ENCODE data around the gene CDH23.
A peak's percentile ranks its signal among the peaks of the same experiment; 100 is the strongest.

CDH23 gene

GRCh38 chr10:71636588-71636987 lies 239.9 kb downstream of the CDH23 start:
- no peak for DNase-seq

- DNase-seq, result no peak
Observed at GRCh38 chr10:71637305-71637704, 240.6 kb downstream of the CDH23 start.

- no peak for DNase-seq
Observed at GRCh38 chr10:71638064-71638821, 241.5 kb downstream of the CDH23 start.

GRCh38 chr10:71638822-71639719 lies 242.4 kb downstream of the CDH23 start:
- peak in 1 of 51 donors; percentile 22 for DNase-seq

- no peak for DNase-seq
Observed at GRCh38 chr10:71640607-71641006, 243.9 kb downstream of the CDH23 start.

- no peak for DNase-seq
Observed at GRCh38 chr10:71641449-71641848, 244.7 kb downstream of the CDH23 start.

- no peak for DNase-seq
Observed at GRCh38 chr10:71641986-71642385, 245.3 kb downstream of the CDH23 start.

- no peak for DNase-seq
Observed at GRCh38 chr10:71643904-71644303, 247.2 kb downstream of the CDH23 start.

- no peak for DNase-seq
Observed at GRCh38 chr10:71644307-71645180, 247.8 kb downstream of the CDH23 start.

- no peak for DNase-seq
Observed at GRCh38 chr10:71645185-71645584, 248.5 kb downstream of the CDH23 start.

- no peak for DNase-seq
Observed at GRCh38 chr10:71646037-71646436, 249.3 kb downstream of the CDH23 start.

GRCh38 chr10:71646592-71647292 lies 250.0 kb downstream of the CDH23 start:
- no peak for DNase-seq

- DNase-seq, result no peak
Observed at GRCh38 chr10:71647526-71648253, 251.0 kb downstream of the CDH23 start.

- DNase-seq, result no peak
Observed at GRCh38 chr10:71648254-71648932, 251.7 kb downstream of the CDH23 start.

- DNase-seq, result no peak
Observed at GRCh38 chr10:71648933-71649320, 252.2 kb downstream of the CDH23 start.

GRCh38 chr10:71649631-71650030 lies 252.9 kb downstream of the CDH23 start:
- no peak for DNase-seq

GRCh38 chr10:71650397-71650796 lies 253.7 kb downstream of the CDH23 start:
- DNase-seq, result no peak

- DNase-seq, result no peak
Observed at GRCh38 chr10:71651428-71651827, 254.7 kb downstream of the CDH23 start.

GRCh38 chr10:71651928-71652327 lies 255.2 kb downstream of the CDH23 start:
- DNase-seq, result no peak

GRCh38 chr10:71653044-71653443 lies 256.3 kb downstream of the CDH23 start:
- no peak for DNase-seq

Measured in hypothalamus (tissue), 51 donors.